CD4-positive, alpha-beta memory T cell (primary cell): ENCODE measurements around the gene CASP12. TPM values are rescaled to one million over a fixed set of nuclear protein-coding genes. Genes with fewer than 3 reads are reported as not detected.

ENCODE experiments used
- CTCF ChIA-PET: fragments of 350-600 bp; sonication (Branson Sonifier 250); formaldehyde crosslinking; loops from one replicate; lab custom pipeline; 2021; ENCODE audit warnings: inconsistent platforms; ENCODE audit not compliant: partially characterized antibody; lab: Charles Lee
- POLR2A ChIA-PET: fragments of 350-600 bp; sonication (Branson Sonifier 250); formaldehyde crosslinking; loops from one replicate; lab custom pipeline; 2021; ENCODE audit not compliant: partially characterized antibody; lab: Charles Lee
- DNase-seq, 5 donors: peaks; one replicate each; pipeline versions ENCODE4 v3.0.0 to v3.0.0-alpha.2; 2020 to 2022; ENCODE audit warnings: mixed read lengths in 1 of 5
- H3K27ac ChIP-seq: one replicate; pipeline ENCODE4 v1.7.0; 2013; ENCODE audit warnings: low read depth, low read length
- H3K27me3 ChIP-seq: 2 replicates; pipeline ENCODE4 v1.7.0; 2013; ENCODE audit warnings: mild to moderate bottlenecking, low read length, moderate library complexity; ENCODE audit not compliant: insufficient read depth
- H3K36me3 ChIP-seq: 2 replicates; pipeline ENCODE4 v1.7.0; 2013; ENCODE audit warnings: mild to moderate bottlenecking, low read length, moderate library complexity; ENCODE audit not compliant: insufficient read depth
- H3K4me1 ChIP-seq: 2 replicates; pipeline ENCODE4 v1.7.0; 2013; ENCODE audit warnings: mild to moderate bottlenecking, low read length, moderate library complexity; ENCODE audit not compliant: insufficient read depth
- H3K4me3 ChIP-seq, 2 donors: one replicate each; pipeline ENCODE4 v1.7.0; 2013; ENCODE audit warnings: low read length in 2 of 2, mild to moderate bottlenecking in 1 of 2
- H3K9me3 ChIP-seq, 2 donors: one replicate each; pipeline ENCODE4 v1.7.0; 2013; ENCODE audit warnings: low read length in 2 of 2, control low read depth in 1 of 2; ENCODE audit not compliant: control insufficient read depth in 1 of 2
- H3K27ac Mint-ChIP-seq, 7 donors: one replicate each; pipeline ENCODE4 v1.8.0; 2020 to 2021; ENCODE audit warnings: mixed read lengths in 7 of 7, mild to moderate bottlenecking in 6 of 7, inconsistent platforms in 3 of 7, moderate library complexity in 3 of 7
- H3K27me3 Mint-ChIP-seq, 2 donors: one replicate each; pipeline ENCODE4 v1.8.0; 2020 to 2021; ENCODE audit warnings: mixed read lengths in 2 of 2
- H3K36me3 Mint-ChIP-seq, 2 donors: one replicate each; pipeline ENCODE4 v1.8.0; 2020 to 2021; ENCODE audit warnings: mixed read lengths in 2 of 2, inconsistent platforms in 1 of 2, mild to moderate bottlenecking in 1 of 2
- H3K4me1 Mint-ChIP-seq, 4 donors: one replicate each; pipeline ENCODE4 v1.8.0; 2020 to 2021; ENCODE audit warnings: mixed read lengths in 4 of 4, mild to moderate bottlenecking in 1 of 4
- H3K4me3 Mint-ChIP-seq, 8 donors: one replicate each; pipeline ENCODE4 v1.8.0; 2020 to 2021; ENCODE audit warnings: mixed read lengths in 8 of 8, mild to moderate bottlenecking in 7 of 8, moderate library complexity in 6 of 8, inconsistent platforms in 3 of 8
- H3K9me3 Mint-ChIP-seq, 8 donors: one replicate each; pipeline ENCODE4 v1.8.0; 2020 to 2021; ENCODE audit warnings: mixed read lengths in 8 of 8, mild to moderate bottlenecking in 5 of 8, inconsistent platforms in 3 of 8, moderate library complexity in 1 of 8
- intact Hi-C: fragments of 100-400 bp; cut with micrococcal nuclease; formaldehyde crosslinking; loops from one replicate; pipeline ENCODE4 v1.15.1; 2023
- polyA plus RNA-seq, 2 donors: library from polyadenylated mRNA; unstranded; fragments of 300-500 nt; fragmentation: Illumina TruSeq; gene quantifications; one replicate each; pipeline ENCODE4 v1.2.3, GENCODE V29; 2021
- total RNA-seq, 2 experiments: library from RNA; stranded (reverse); gene quantifications; one replicate each; pipeline ENCODE4 v1.2.3, GENCODE V29; 2021

The CASP12 gene
- total and polyA plus RNA-seq, 4 experiments from 2014 or later: 0.28 TPM; not detected in 3

DNA sequence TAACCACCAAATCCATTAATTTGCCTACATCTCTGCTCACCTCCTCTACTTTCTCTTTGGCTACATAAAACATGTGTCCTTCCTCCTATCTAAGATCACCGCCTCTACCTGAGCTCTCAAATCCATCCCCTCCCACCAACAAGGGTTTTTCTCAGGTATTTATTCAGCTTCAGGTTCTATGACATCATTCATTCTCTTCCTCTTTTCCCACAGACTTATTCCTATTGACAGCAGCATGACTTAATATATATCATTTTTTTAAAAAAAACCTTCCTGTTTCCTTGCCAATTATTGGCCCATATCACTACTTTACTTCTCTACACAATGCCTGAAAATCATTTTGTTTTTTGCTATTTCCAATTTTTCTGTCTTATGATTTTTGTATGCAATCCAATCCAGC, 4.4 kb downstream of the CASP12 start:
- POLR2A ChIA-PET: no interaction called here
- Mint-ChIP-seq H3K4me3 (no peak overlapping the region), H3K27ac (peak overlapping the region in 2 of 7 donors; percentile 38 to 49), H3K27me3 (no peaks in the 10 kb centered on the region), H3K9me3 (no peaks in the 10 kb centered on the region), H3K36me3 (no peaks in the 10 kb centered on the region), H3K4me1 (peaks cover 14 to 25% (median 20%) of the 10 kb centered on the region in 4 donors)
- CTCF ChIA-PET: no interaction called here
- no peak for DNase-seq
- Histone ChIP-seq H3K27me3 (no peaks in the 10 kb centered on the region), H3K27ac (no peak overlapping the region), H3K9me3 (no peaks in the 10 kb centered on the region), H3K4me3 (no peak overlapping the region), H3K4me1 (peaks cover 17% of the 10 kb centered on the region), H3K36me3 (no peaks in the 10 kb centered on the region)
- intact Hi-C loops: no loop called here

DNA sequence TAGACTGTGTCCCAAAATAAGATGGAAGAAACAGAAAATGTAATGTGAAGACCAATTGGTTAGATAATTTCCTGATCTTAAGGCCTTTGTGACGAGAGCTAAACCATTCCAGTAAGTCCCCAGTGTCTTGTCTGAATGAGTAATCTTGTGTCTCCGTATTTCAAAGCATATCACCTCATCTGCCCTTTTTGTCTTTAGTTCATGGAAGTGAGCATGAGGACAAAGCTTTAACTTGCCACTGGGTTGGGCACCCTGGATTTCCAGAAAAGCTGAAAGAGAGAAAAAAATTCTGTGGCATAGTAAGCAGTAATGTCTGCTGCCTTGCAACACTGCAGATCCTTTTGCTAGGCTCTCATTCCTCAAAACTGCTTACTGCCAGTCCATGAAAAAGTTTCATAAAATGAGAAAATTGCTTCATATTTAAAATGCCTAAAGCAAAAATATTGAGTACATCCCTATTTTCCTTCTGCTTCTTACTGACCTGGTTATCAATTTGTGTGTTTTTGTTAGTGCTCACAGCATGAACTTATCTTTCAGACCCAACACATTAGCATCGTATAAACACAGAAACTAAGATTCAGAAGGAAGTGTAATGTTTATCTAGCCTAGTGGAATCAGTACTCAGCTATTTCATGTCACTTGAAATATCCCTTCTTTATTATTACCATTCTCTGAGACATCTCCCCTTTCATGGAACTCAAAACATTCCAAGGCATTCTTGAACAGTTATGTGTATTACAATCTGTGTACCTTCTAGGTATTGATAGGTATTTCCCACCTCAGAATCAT, 5.3 kb downstream of the CASP12 start:
- Histone ChIP-seq H3K27ac (no peak overlapping the region), H3K4me1 (peaks cover 8% of the 10 kb centered on the region), H3K36me3 (no peaks in the 10 kb centered on the region), H3K27me3 (no peaks in the 10 kb centered on the region), H3K9me3 (no peaks in the 10 kb centered on the region), H3K4me3 (no peak overlapping the region)
- no peaks in the 10 kb centered on the region for H3K9me3 Mint-ChIP-seq
- DNase-seq: no peak
- intact Hi-C loops: no loop called here
- no peak overlapping the region for H3K4me3 Mint-ChIP-seq
- H3K27ac Mint-ChIP-seq: peak overlapping the region in 1 of 7 donors; percentile 37
- no peaks in the 10 kb centered on the region for H3K27me3 Mint-ChIP-seq
- H3K36me3 Mint-ChIP-seq: no peaks in the 10 kb centered on the region
- POLR2A ChIA-PET: no interaction called here
- peaks cover 6 to 15% (median 11%) of the 10 kb centered on the region in 4 donors for H3K4me1 Mint-ChIP-seq
- CTCF ChIA-PET: interaction anchor here (0.6 kb wide), 1 partner anchor 89 kb away, joined by 4 read pairs; no protein-coding TSS in a partner anchor

DNA sequence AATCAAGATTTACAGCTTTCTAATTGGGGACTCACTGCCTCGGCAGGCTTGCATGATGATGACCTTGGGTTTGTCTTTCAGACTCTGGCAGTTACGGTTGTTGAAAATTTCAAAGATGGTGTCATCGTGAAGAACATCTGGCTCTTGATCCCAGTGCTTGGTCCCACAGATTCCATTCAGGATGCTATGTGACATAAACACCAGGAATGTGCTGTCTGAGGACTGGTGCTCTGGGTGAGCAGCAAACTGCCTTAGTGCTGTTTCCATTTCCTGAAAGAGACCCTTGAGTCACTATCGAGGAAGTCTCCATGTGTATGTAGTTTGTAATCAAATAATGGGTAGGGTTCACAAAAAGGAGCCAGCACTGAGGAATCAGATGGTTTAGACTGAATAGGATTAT, 7.1 kb downstream of the CASP12 start:
- intact Hi-C loops: no loop called here
- H3K27ac Mint-ChIP-seq: no peak overlapping the region
- ChIA-PET CTCF (no interaction called here), POLR2A (no interaction called here)
- peaks cover 0 to 2% (median under 1%) of the 10 kb centered on the region in 4 donors for H3K4me1 Mint-ChIP-seq
- H3K36me3 ChIP-seq: no peaks in the 10 kb centered on the region
- H3K4me1 ChIP-seq: no peaks in the 10 kb centered on the region
- H3K27me3 Mint-ChIP-seq: no peaks in the 10 kb centered on the region
- no peaks in the 10 kb centered on the region for H3K36me3 Mint-ChIP-seq
- H3K4me3 Mint-ChIP-seq: no peak overlapping the region
- H3K4me3 ChIP-seq: no peak overlapping the region
- no peak overlapping the region for H3K27ac ChIP-seq
- H3K9me3 ChIP-seq: no peaks in the 10 kb centered on the region
- H3K9me3 Mint-ChIP-seq: no peaks in the 10 kb centered on the region
- no peaks in the 10 kb centered on the region for H3K27me3 ChIP-seq
- no peak for DNase-seq

DNA sequence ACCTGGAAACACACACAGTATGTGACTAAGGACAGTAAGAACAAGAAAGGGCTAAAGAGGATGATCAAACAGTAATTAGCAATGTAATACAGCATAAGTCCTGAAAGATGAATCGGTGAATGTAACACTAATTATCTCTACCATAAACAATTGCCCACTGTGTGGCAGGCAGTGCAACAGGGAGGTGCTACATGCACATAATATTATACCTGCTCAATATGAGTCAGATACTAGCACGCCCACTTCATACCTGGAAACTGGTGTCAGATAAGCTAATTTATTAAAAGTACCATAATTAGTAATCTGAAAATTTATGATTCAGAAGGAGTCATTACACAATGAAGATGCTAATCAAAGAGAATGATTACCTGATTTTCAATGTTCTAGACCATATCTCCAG, 14.9 kb downstream of the CASP12 start:
- Mint-ChIP-seq H3K36me3 (no peaks in the 10 kb centered on the region), H3K27me3 (no peaks in the 10 kb centered on the region), H3K4me3 (no peak overlapping the region), H3K27ac (no peak overlapping the region), H3K4me1 (peaks cover 8 to 16% (median 12%) of the 10 kb centered on the region in 4 donors), H3K9me3 (peaks cover 0 to 3% (median 0%) of the 10 kb centered on the region in 8 donors)
- no peak for DNase-seq
- ChIA-PET POLR2A (interaction anchor here (2.5 kb wide), 1 partner anchor 14 kb away, joined by 7 read pairs; the partner anchor contains the start of gene CASP12), CTCF (interaction anchor here (0.6 kb wide), 1 partner anchor 17 kb away, joined by 3 read pairs; no protein-coding TSS in a partner anchor)
- H3K27me3 ChIP-seq: no peaks in the 10 kb centered on the region
- no peak overlapping the region for H3K4me3 ChIP-seq
- H3K27ac ChIP-seq: no peak overlapping the region
- intact Hi-C loops: no loop called here
- H3K36me3 ChIP-seq: no peaks in the 10 kb centered on the region
- peaks cover under 1% of the 10 kb centered on the region for H3K4me1 ChIP-seq
- H3K9me3 ChIP-seq: no peaks in the 10 kb centered on the region

DNA sequence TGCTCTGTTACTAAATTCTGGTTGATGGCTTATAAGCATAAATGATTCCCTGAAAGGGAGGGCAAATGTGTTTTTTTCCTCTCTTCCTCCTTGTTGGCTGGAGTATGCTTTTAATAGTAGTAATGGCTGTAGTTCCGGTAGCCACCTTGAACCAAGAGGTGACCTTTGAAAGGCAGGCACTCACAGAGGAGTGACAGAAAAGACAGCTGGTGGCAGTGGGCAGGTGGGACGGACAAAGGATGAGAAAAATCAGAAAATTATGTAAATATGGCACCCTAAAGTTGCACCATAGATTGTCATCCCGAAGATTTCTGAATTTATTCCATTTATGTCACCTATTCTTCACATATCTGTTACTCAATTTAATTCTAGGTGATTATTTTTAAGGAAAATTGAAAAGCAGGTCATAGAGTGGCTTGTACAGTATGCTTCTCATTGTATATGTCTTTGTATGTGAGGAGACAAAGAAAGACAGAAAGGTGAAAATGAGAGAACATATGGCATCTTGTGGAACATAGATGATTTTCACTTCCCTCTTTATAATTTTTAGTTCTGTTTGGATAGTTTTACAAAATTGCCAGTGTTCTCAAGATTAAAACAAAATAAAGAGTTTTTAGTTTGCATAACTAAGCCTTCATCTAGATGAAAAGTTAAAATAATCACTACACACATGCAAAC, 17.0 kb downstream of the CASP12 start:
- H3K27ac ChIP-seq: no peak overlapping the region
- CTCF ChIA-PET: no interaction called here
- Mint-ChIP-seq H3K36me3 (no peaks in the 10 kb centered on the region), H3K27me3 (no peaks in the 10 kb centered on the region), H3K4me1 (peaks cover 29 to 36% (median 31%) of the 10 kb centered on the region in 4 donors), H3K4me3 (no peak overlapping the region), H3K27ac (no peak overlapping the region), H3K9me3 (peaks cover 0 to 3% (median 0%) of the 10 kb centered on the region in 8 donors)
- H3K36me3 ChIP-seq: no peaks in the 10 kb centered on the region
- no peaks in the 10 kb centered on the region for H3K9me3 ChIP-seq
- POLR2A ChIA-PET: no interaction called here
- no peak overlapping the region for H3K4me3 ChIP-seq
- no peak for DNase-seq
- H3K4me1 ChIP-seq: peaks cover 21% of the 10 kb centered on the region
- H3K27me3 ChIP-seq: no peaks in the 10 kb centered on the region
- intact Hi-C loops: no loop called here

DNA sequence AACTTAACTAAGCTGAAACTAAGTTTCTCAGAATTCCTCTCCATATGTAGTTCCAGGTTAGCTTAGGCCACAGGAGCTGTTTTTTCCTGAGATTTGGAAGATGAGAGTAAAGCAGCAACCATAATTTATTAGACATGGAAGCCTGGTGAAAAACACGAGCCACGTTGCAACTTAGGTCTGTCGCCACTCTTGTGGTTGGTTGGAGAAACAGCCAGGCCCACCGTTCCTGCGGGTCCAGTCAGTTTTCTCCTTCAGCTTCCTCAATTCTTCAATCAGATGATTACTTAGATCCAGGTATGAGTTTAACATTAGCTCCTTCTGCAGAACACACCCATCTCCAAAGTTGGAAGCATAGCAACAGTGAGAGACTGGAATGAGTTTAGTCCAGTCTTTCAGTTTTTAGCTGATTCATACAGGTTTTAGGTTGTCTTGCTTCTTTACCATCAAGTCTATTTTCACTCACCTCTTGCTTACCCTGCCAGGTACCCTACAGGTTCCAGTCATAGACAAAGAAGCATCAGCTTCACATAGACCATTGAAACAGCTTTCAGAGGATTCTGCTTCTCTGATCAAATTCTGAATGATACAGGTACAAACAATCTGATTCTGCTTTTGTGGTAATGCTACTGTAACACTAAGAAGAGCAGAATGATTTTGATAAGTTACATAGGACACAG, 18.6 kb downstream of the CASP12 start:
- Mint-ChIP-seq H3K36me3 (no peaks in the 10 kb centered on the region), H3K4me3 (no peak overlapping the region), H3K27ac (no peak overlapping the region), H3K27me3 (no peaks in the 10 kb centered on the region), H3K9me3 (peaks cover 0 to 3% (median 0%) of the 10 kb centered on the region in 8 donors), H3K4me1 (peaks cover 38 to 47% (median 41%) of the 10 kb centered on the region in 4 donors)
- Histone ChIP-seq H3K4me3 (no peak overlapping the region), H3K36me3 (no peaks in the 10 kb centered on the region), H3K27ac (no peak overlapping the region), H3K9me3 (no peaks in the 10 kb centered on the region), H3K4me1 (peaks cover 34% of the 10 kb centered on the region), H3K27me3 (no peaks in the 10 kb centered on the region)
- intact Hi-C loops: loop anchor here (5.0 kb wide), 1 partner anchor 38 kb away; no protein-coding TSS in a partner anchor
- POLR2A ChIA-PET: interaction anchor here (1.0 kb wide), 1 partner anchor 18 kb away, joined by 3 read pairs; no protein-coding TSS in a partner anchor
- DNase-seq: no peak
- CTCF ChIA-PET: interaction anchor here (0.9 to 2.1 kb wide), 4 partner anchors 9 to 26 kb away, joined by 3 to 8 read pairs (median 3); partner anchors contain the start of gene CASP12
